ENCODE data around the gene SMYD3. TPM values are rescaled to one million over a fixed set of nuclear protein-coding genes. Genes with fewer than 3 reads are reported as not detected.

Gene SMYD3
- total and polyA plus RNA-seq, 2 experiments from 2014 or later = 30.8 to 68.5 TPM

- H3K4me1 ChIP-seq (ENCODE audit: insufficient read depth) = no peaks in the 10 kb centered on the region
- no peaks in the 10 kb centered on the region for H3K36me3 ChIP-seq (replicated peaks; ENCODE audit: insufficient read depth, low read depth)
- 66% methylated on average over 9 of the region's 9 CpGs for WGBS (ENCODE audit: low lambda C conversion rate, missing lambda C conversion rate)
- no peaks in the 10 kb centered on the region for H3K9me2 ChIP-seq (replicated peaks; ENCODE audit: insufficient read depth)
- no peaks in the 10 kb centered on the region for H3K9me3 ChIP-seq (ENCODE audit: low read depth)
- H4K20me1 ChIP-seq (ENCODE audit: insufficient read depth, poor library complexity, severe bottlenecking) = no peaks in the 10 kb centered on the region
- TF ChIP-seq, protein P1, sequence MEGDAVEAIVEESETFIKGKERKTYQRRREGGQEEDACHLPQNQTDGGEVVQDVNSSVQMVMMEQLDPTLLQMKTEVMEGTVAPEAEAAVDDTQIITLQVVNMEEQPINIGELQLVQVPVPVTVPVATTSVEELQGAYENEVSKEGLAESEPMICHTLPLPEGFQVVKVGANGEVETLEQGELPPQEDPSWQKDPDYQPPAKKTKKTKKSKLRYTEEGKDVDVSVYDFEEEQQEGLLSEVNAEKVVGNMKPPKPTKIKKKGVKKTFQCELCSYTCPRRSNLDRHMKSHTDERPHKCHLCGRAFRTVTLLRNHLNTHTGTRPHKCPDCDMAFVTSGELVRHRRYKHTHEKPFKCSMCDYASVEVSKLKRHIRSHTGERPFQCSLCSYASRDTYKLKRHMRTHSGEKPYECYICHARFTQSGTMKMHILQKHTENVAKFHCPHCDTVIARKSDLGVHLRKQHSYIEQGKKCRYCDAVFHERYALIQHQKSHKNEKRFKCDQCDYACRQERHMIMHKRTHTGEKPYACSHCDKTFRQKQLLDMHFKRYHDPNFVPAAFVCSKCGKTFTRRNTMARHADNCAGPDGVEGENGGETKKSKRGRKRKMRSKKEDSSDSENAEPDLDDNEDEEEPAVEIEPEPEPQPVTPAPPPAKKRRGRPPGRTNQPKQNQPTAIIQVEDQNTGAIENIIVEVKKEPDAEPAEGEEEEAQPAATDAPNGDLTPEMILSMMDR (IDR thresholded peaks at IDR 0.05; ENCODE audit: poor library complexity) = no peak
- TF ChIP-seq EZH2phosphoT487 (IDR thresholded peaks at IDR 0.05; ENCODE audit: low read depth, severe bottlenecking, unreplicated experiment) (no peak), EZH2 (IDR thresholded peaks at IDR 0.05; ENCODE audit: borderline replicate concordance) (no peak)
- DNase-seq (ENCODE audit: low spot score) = no peak
- H3K79me2 ChIP-seq = no peaks in the 10 kb centered on the region
- no peaks in the 10 kb centered on the region for H3K27me3 ChIP-seq
- no peak overlapping the region for H3K27ac ChIP-seq
- H3K4me2 ChIP-seq = no peak overlapping the region
- H3K4me3 ChIP-seq = no peak overlapping the region
- no peak overlapping the region for H2AFZ ChIP-seq
Measured at GRCh38 chr1:246078126-246078887, 428.8 kb downstream of the SMYD3 start.

DNA sequence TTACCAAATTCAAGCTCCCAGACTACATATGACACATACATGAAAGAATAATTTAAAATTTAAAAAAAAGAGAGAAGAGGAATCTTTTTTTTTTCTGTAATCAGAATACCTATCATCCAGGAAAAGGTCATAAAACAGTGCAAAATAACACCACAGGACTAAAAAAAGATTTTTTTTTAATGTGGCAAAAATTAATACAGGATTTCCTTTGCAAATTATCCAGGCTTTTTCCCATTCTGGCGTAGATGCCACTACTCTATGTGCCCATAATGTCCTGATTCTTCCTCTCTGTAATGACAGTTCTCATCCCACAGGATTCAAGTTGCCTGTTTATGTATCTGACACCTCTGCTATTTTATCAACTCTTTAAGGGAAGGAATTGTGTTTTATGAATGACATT, 429.6 kb downstream of the SMYD3 start:
- Histone ChIP-seq H3K4me1 (ENCODE audit: insufficient read depth) (no peaks in the 10 kb centered on the region), H3K27ac (no peak overlapping the region), H4K20me1 (ENCODE audit: insufficient read depth, poor library complexity, severe bottlenecking) (no peaks in the 10 kb centered on the region), H3K79me2 (no peaks in the 10 kb centered on the region), H3K4me2 (no peak overlapping the region), H2AFZ (no peak overlapping the region), H3K27me3 (no peaks in the 10 kb centered on the region), H3K9me3 (ENCODE audit: low read depth) (no peaks in the 10 kb centered on the region), H3K4me3 (no peak overlapping the region), H3K36me3 (replicated peaks; ENCODE audit: insufficient read depth, low read depth) (no peaks in the 10 kb centered on the region), H3K9me2 (replicated peaks; ENCODE audit: insufficient read depth) (no peaks in the 10 kb centered on the region)
- DNase-seq (ENCODE audit: low spot score) = no peak
- TF ChIP-seq EZH2phosphoT487 (IDR thresholded peaks at IDR 0.05; ENCODE audit: low read depth, severe bottlenecking, unreplicated experiment) = no peak
- TF ChIP-seq, protein P1 (IDR thresholded peaks at IDR 0.05; ENCODE audit: poor library complexity) = no peak
- no peak for TF ChIP-seq EZH2 (IDR thresholded peaks at IDR 0.05; ENCODE audit: borderline replicate concordance)
- 100% methylated on average over 1 of the region's 1 CpG for whole genome bisulfite sequencing (ENCODE audit: low lambda C conversion rate, missing lambda C conversion rate)

DNA sequence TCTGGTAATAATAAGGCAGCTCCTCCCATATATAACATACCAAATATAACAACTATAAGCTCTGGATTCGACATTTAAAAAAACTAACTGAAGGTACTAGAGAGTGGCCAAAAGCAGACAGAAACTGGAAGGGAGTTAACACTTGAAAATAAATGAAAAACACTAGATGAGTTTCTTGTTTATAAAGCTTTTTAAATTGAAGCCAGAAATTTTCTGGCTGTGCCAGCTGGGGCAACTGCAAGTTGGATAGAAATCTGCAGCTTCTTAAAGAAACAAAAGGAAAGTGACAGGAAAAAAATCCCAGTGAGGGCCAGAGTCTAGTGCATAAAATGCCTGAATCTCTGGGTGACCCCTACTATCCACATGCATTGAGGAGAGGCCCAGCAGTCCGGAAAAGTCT, 432.7 kb downstream of the SMYD3 start:
- no peak for DNase-seq (ENCODE audit: low spot score)
- Histone ChIP-seq H3K79me2 (no peaks in the 10 kb centered on the region), H2AFZ (no peak overlapping the region), H3K9me3 (ENCODE audit: low read depth) (no peaks in the 10 kb centered on the region), H3K36me3 (replicated peaks; ENCODE audit: insufficient read depth, low read depth) (no peaks in the 10 kb centered on the region), H4K20me1 (ENCODE audit: insufficient read depth, poor library complexity, severe bottlenecking) (no peaks in the 10 kb centered on the region), H3K27ac (no peak overlapping the region), H3K27me3 (no peaks in the 10 kb centered on the region), H3K9me2 (replicated peaks; ENCODE audit: insufficient read depth) (no peaks in the 10 kb centered on the region), H3K4me2 (no peak overlapping the region), H3K4me1 (ENCODE audit: insufficient read depth) (no peaks in the 10 kb centered on the region), H3K4me3 (no peak overlapping the region)
- 85% methylated on average over 2 of the region's 2 CpGs for WGBS (ENCODE audit: low lambda C conversion rate, missing lambda C conversion rate)
- TF ChIP-seq, protein P1 (IDR thresholded peaks at IDR 0.05; ENCODE audit: poor library complexity) = no peak
- TF ChIP-seq EZH2phosphoT487 (IDR thresholded peaks at IDR 0.05; ENCODE audit: low read depth, severe bottlenecking, unreplicated experiment) = no peak
- TF ChIP-seq EZH2 (IDR thresholded peaks at IDR 0.05; ENCODE audit: borderline replicate concordance) = no peak

Data from hepatocyte (in vitro differentiated cells).